HS-27A (cell line): Measurements from ENCODE around the gene PRKCH.

Source experiments
- DNase-seq: peaks from one replicate; pipeline ENCODE4 v3.0.0-alpha.2; 2012; ENCODE audit warnings: low read depth, missing footprints

The PRKCH gene

GRCh38 chr14:61553730-61554641 is 232.6 kb downstream of the PRKCH start:
- DNase-seq: peak; percentile 97

- DNase-seq: no peak
These were observed 233.9 kb downstream of the PRKCH start for GRCh38 chr14:61555056-61555838.

GRCh38 chr14:61556455-61556854 is 235.1 kb downstream of the PRKCH start:
- DNase-seq: no peak

GRCh38 chr14:61557262-61557661 is 235.9 kb downstream of the PRKCH start:
- no peak for DNase-seq

- no peak for DNase-seq
These were observed 236.5 kb downstream of the PRKCH start for GRCh38 chr14:61557854-61558253.

GRCh38 chr14:61558271-61558670 is 236.9 kb downstream of the PRKCH start:
- DNase-seq: no peak

GRCh38 chr14:61559641-61560201 is 238.3 kb downstream of the PRKCH start:
- no peak for DNase-seq

GRCh38 chr14:61560323-61560722 is 238.9 kb downstream of the PRKCH start:
- no peak for DNase-seq

GRCh38 chr14:61561104-61561503 is 239.7 kb downstream of the PRKCH start:
- DNase-seq: no peak

- DNase-seq: peak; percentile 98
These were observed 240.4 kb downstream of the PRKCH start for GRCh38 chr14:61561657-61562276.

- DNase-seq: peak; percentile 97
These were observed 241.2 kb downstream of the PRKCH start for GRCh38 chr14:61562321-61563161.

GRCh38 chr14:61563162-61563511 is 241.8 kb downstream of the PRKCH start:
- DNase-seq: no peak

GRCh38 chr14:61563880-61564617 is 242.7 kb downstream of the PRKCH start:
- DNase-seq: no peak

GRCh38 chr14:61564618-61565091 is 243.3 kb downstream of the PRKCH start:
- peak; percentile 99 for DNase-seq

- DNase-seq: no peak
These were observed 243.8 kb downstream of the PRKCH start for GRCh38 chr14:61565181-61565580.

GRCh38 chr14:61565836-61566536 is 244.6 kb downstream of the PRKCH start:
- DNase-seq: no peak

- DNase-seq: no peak
These were observed 245.3 kb downstream of the PRKCH start for GRCh38 chr14:61566537-61567225.

GRCh38 chr14:61567838-61568571 is 246.6 kb downstream of the PRKCH start:
- no peak for DNase-seq
